Coronary artery (tissue), 2 donors: ENCODE measurements around the gene IGLL1.
A peak's percentile ranks its signal among the peaks of the same experiment; 100 is the strongest.
"Not testable (repeated sequence)": the region's sequence is repeated elsewhere in the genome, so short reads cannot be mapped to it uniquely, and the experiment has no call there.

Experiments used
- DNase-seq: peaks from one replicate; pipeline ENCODE4 v3.0.0-alpha.2; 2017; ENCODE audit warnings: low spot score
- H3K27ac ChIP-seq, 2 donors: fragments of 200-600 bp; sonication (generic); one replicate each; pipeline ENCODE4 v1.5.1; 2016 to 2019
- H3K4me3 ChIP-seq: fragments of 200-600 bp; sonication (generic); 2 replicates; pipeline ENCODE4 v1.5.1; 2016; ENCODE audit warnings: mild to moderate bottlenecking, moderate library complexity
- CTCF ChIP-seq: fragments of 200-600 bp; sonication (generic); IDR thresholded peaks from one replicate; pipeline ENCODE4 v1.5.1; 2019; ENCODE audit warnings: antibody characterized with exemption

Gene IGLL1

GRCh38 chr22:23541849-23542281, 38.2 kb downstream of the IGLL1 start:
- DNase-seq, H3K27ac ChIP-seq, H3K4me3 ChIP-seq: not testable (repeated sequence)
- peak; percentile 69 for TF ChIP-seq CTCF

- DNase-seq, H3K27ac ChIP-seq, H3K4me3 ChIP-seq: not testable (repeated sequence)
Observed at GRCh38 chr22:23540837-23541236, 39.3 kb downstream of the IGLL1 start.

GRCh38 chr22:23539839-23540198, 40.3 kb downstream of the IGLL1 start:
- DNase-seq, H3K27ac ChIP-seq, H3K4me3 ChIP-seq: not testable (repeated sequence)

- peak; percentile 75 for TF ChIP-seq CTCF
- peak overlapping the region; percentile 53 for H3K4me3 ChIP-seq
Observed at GRCh38 chr22:23539135-23539838, 40.8 kb downstream of the IGLL1 start.

GRCh38 chr22:23538696-23539030, 41.4 kb downstream of the IGLL1 start:
- not testable (repeated sequence) for DNase-seq, H3K4me3 ChIP-seq, H3K27ac ChIP-seq

More at GRCh38 chr22:23539135-23539838, 40.8 kb downstream of the IGLL1 start:
- no peak for DNase-seq
- H3K27ac ChIP-seq: no peak overlapping the region

- H3K27ac ChIP-seq, DNase-seq, H3K4me3 ChIP-seq: not testable (repeated sequence)
Observed at GRCh38 chr22:23537830-23538695, 42.0 kb downstream of the IGLL1 start.

GRCh38 chr22:23537416-23537815, 42.7 kb downstream of the IGLL1 start:
- no peak for DNase-seq
- H3K4me3 ChIP-seq: no peak overlapping the region
- no peak for TF ChIP-seq CTCF
- no peak overlapping the region for H3K27ac ChIP-seq

- TF ChIP-seq CTCF: no peak
- Histone ChIP-seq H3K27ac (no peak overlapping the region), H3K4me3 (no peak overlapping the region)
- DNase-seq: no peak
Observed at GRCh38 chr22:23536821-23537345, 43.2 kb downstream of the IGLL1 start.

- H3K27ac ChIP-seq, H3K4me3 ChIP-seq, DNase-seq: not testable (repeated sequence)
Observed at GRCh38 chr22:23535790-23536661, 44.1 kb downstream of the IGLL1 start.
